GM19043 (cell line): Measurements from ENCODE around the gene BDKRB2.
"Not testable (repeated sequence)": the region's sequence is repeated elsewhere in the genome, so short reads cannot be mapped to it uniquely, and the experiment has no call there.

ENCODE experiments used
- ATAC-seq: cut with Tn5 transposase; IDR thresholded peaks from one replicate; pipeline ENCODE4 v1.9.1; 2021; ENCODE audit warnings: low read depth; ENCODE audit not compliant: unreplicated experiment

Gene BDKRB2

GRCh38 chr14:96217376-96217913 lies 12.8 kb downstream of the BDKRB2 start:
- ATAC-seq: no peak

- ATAC-seq: no peak
These were observed 16.5 kb downstream of the BDKRB2 start for GRCh38 chr14:96221109-96221650.

- no peak for ATAC-seq
These were observed 17.2 kb downstream of the BDKRB2 start for GRCh38 chr14:96221841-96222240.

- no peak for ATAC-seq
These were observed 19.9 kb downstream of the BDKRB2 start for GRCh38 chr14:96224480-96225096.

- no peak for ATAC-seq
These were observed 20.6 kb downstream of the BDKRB2 start for GRCh38 chr14:96225213-96225612.

- ATAC-seq: no peak
These were observed 21.1 kb downstream of the BDKRB2 start for GRCh38 chr14:96225745-96226151.

GRCh38 chr14:96227428-96227827 lies 22.8 kb downstream of the BDKRB2 start:
- no peak for ATAC-seq

- no peak for ATAC-seq
These were observed 24.7 kb downstream of the BDKRB2 start for GRCh38 chr14:96229315-96229714.

- no peak for ATAC-seq
These were observed 26.4 kb downstream of the BDKRB2 start for GRCh38 chr14:96231056-96231455.

GRCh38 chr14:96231526-96232130 lies 27.0 kb downstream of the BDKRB2 start:
- ATAC-seq: no peak

GRCh38 chr14:96232506-96232905 lies 27.9 kb downstream of the BDKRB2 start:
- ATAC-seq: no peak

- ATAC-seq: no peak
These were observed 29.0 kb downstream of the BDKRB2 start for GRCh38 chr14:96233661-96234060.

GRCh38 chr14:96235426-96235825 lies 30.8 kb downstream of the BDKRB2 start:
- no peak for ATAC-seq

- no peak for ATAC-seq
These were observed 33.0 kb downstream of the BDKRB2 start for GRCh38 chr14:96237641-96238040.

GRCh38 chr14:96238676-96239265 lies 34.1 kb downstream of the BDKRB2 start:
- no peak for ATAC-seq

GRCh38 chr14:96239711-96240141 lies 35.1 kb downstream of the BDKRB2 start:
- no peak for ATAC-seq

GRCh38 chr14:96240641-96241040 lies 36.0 kb downstream of the BDKRB2 start:
- no peak for ATAC-seq

GRCh38 chr14:96242126-96242525 lies 37.5 kb downstream of the BDKRB2 start:
- no peak for ATAC-seq

GRCh38 chr14:96243785-96244184 lies 39.1 kb downstream of the BDKRB2 start:
- ATAC-seq: no peak

GRCh38 chr14:96245074-96245473 lies 40.4 kb downstream of the BDKRB2 start:
- not testable (repeated sequence) for ATAC-seq

- no peak for ATAC-seq
These were observed 41.3 kb downstream of the BDKRB2 start for GRCh38 chr14:96245710-96246538.
